Measurements from ENCODE around the gene ADPGK.

ADPGK gene

GRCh38 chr15:72797834-72798233 lies 14.3 kb upstream of the ADPGK start:
- no peak overlapping the region for H3K27ac Mint-ChIP-seq
- H3K36me3 Mint-ChIP-seq (ENCODE audit: low read depth): no peaks in the 10 kb centered on the region
- H3K9me3 Mint-ChIP-seq: no peaks in the 10 kb centered on the region
- no peak for DNase-seq
- no peak for ATAC-seq
- no peak overlapping the region for H3K4me3 Mint-ChIP-seq
- H3K4me1 Mint-ChIP-seq: peaks cover 5% of the 10 kb centered on the region
- peaks cover 34% of the 10 kb centered on the region for H3K27me3 Mint-ChIP-seq

GRCh38 chr15:72797338-72797689 lies 13.8 kb upstream of the ADPGK start:
- H3K4me1 Mint-ChIP-seq: peaks cover 5% of the 10 kb centered on the region
- no peak overlapping the region for H3K27ac Mint-ChIP-seq
- H3K36me3 Mint-ChIP-seq (ENCODE audit: low read depth): no peaks in the 10 kb centered on the region
- peak overlapping the region; percentile 64 for H3K4me3 Mint-ChIP-seq
- ATAC-seq (peak; percentile 9), DNase-seq (no peak)
- peaks cover 34% of the 10 kb centered on the region for H3K27me3 Mint-ChIP-seq
- H3K9me3 Mint-ChIP-seq: no peaks in the 10 kb centered on the region

GRCh38 chr15:72796515-72797337 lies 13.2 kb upstream of the ADPGK start:
- H3K27me3 Mint-ChIP-seq: peaks cover 34% of the 10 kb centered on the region
- peaks cover 5% of the 10 kb centered on the region for H3K4me1 Mint-ChIP-seq
- DNase-seq (peak; percentile 47), ATAC-seq (peak; percentile 83)
- no peaks in the 10 kb centered on the region for H3K9me3 Mint-ChIP-seq
- peak overlapping the region; percentile 75 for H3K4me3 Mint-ChIP-seq
- no peak overlapping the region for H3K27ac Mint-ChIP-seq
- H3K36me3 Mint-ChIP-seq (ENCODE audit: low read depth): no peaks in the 10 kb centered on the region

GRCh38 chr15:72796210-72796514 lies 12.6 kb upstream of the ADPGK start:
- peaks cover 5% of the 10 kb centered on the region for H3K4me1 Mint-ChIP-seq
- no peak overlapping the region for H3K27ac Mint-ChIP-seq
- no peak for DNase-seq
- H3K4me3 Mint-ChIP-seq: peak overlapping the region; percentile 75
- H3K9me3 Mint-ChIP-seq: no peaks in the 10 kb centered on the region
- peaks cover 30% of the 10 kb centered on the region for H3K27me3 Mint-ChIP-seq
- no peak for ATAC-seq
- H3K36me3 Mint-ChIP-seq (ENCODE audit: low read depth): no peaks in the 10 kb centered on the region

GRCh38 chr15:72793766-72794660 lies 10.5 kb upstream of the ADPGK start:
- H3K4me3 Mint-ChIP-seq: no peak overlapping the region
- no peaks in the 10 kb centered on the region for H3K36me3 Mint-ChIP-seq (ENCODE audit: low read depth)
- H3K27me3 Mint-ChIP-seq: peaks cover 18% of the 10 kb centered on the region

GRCh38 chr15:72792431-72792830 lies 8.9 kb upstream of the ADPGK start:
- ATAC-seq: no peak
- no peaks in the 10 kb centered on the region for H3K36me3 Mint-ChIP-seq (ENCODE audit: low read depth)
- H3K27ac Mint-ChIP-seq: no peak overlapping the region
- no peaks in the 10 kb centered on the region for H3K9me3 Mint-ChIP-seq
- DNase-seq: no peak
- peaks cover 13% of the 10 kb centered on the region for H3K27me3 Mint-ChIP-seq
- peaks cover 7% of the 10 kb centered on the region for H3K4me1 Mint-ChIP-seq
- H3K4me3 Mint-ChIP-seq: no peak overlapping the region

More at GRCh38 chr15:72793766-72794660, 10.5 kb upstream of the ADPGK start:
- Mint-ChIP-seq H3K4me1 (peaks cover 5% of the 10 kb centered on the region), H3K27ac (no peak overlapping the region), H3K9me3 (no peaks in the 10 kb centered on the region)
- DNase-seq: no peak
- no peak for ATAC-seq

GRCh38 chr15:72790302-72790910 lies 6.8 kb upstream of the ADPGK start:
- DNase-seq: no peak
- H3K36me3 Mint-ChIP-seq (ENCODE audit: low read depth): no peaks in the 10 kb centered on the region
- H3K9me3 Mint-ChIP-seq: no peaks in the 10 kb centered on the region
- no peak overlapping the region for H3K4me3 Mint-ChIP-seq
- peaks cover 12% of the 10 kb centered on the region for H3K4me1 Mint-ChIP-seq
- ATAC-seq: no peak
- peaks cover 4% of the 10 kb centered on the region for H3K27me3 Mint-ChIP-seq
- H3K27ac Mint-ChIP-seq: no peak overlapping the region

GRCh38 chr15:72787526-72787925 lies 4.0 kb upstream of the ADPGK start:
- ATAC-seq (no peak), DNase-seq (no peak)
- Mint-ChIP-seq H3K36me3 (ENCODE audit: low read depth) (peaks cover 5% of the 10 kb centered on the region), H3K4me3 (no peak overlapping the region), H3K27me3 (no peaks in the 10 kb centered on the region), H3K4me1 (peaks cover 33% of the 10 kb centered on the region), H3K9me3 (no peaks in the 10 kb centered on the region), H3K27ac (no peak overlapping the region)

- no peaks in the 10 kb centered on the region for H3K27me3 Mint-ChIP-seq
- no peak overlapping the region for H3K4me3 Mint-ChIP-seq
- H3K9me3 Mint-ChIP-seq: no peaks in the 10 kb centered on the region
- H3K4me1 Mint-ChIP-seq: peaks cover 37% of the 10 kb centered on the region
- DNase-seq: no peak
- H3K27ac Mint-ChIP-seq: no peak overlapping the region
- no peak for ATAC-seq
- H3K36me3 Mint-ChIP-seq (ENCODE audit: low read depth): peaks cover 9% of the 10 kb centered on the region
These were observed 3.3 kb upstream of the ADPGK start for GRCh38 chr15:72786676-72787345.

- Mint-ChIP-seq H3K4me3 (no peak overlapping the region), H3K4me1 (peaks cover 43% of the 10 kb centered on the region), H3K36me3 (ENCODE audit: low read depth) (peaks cover 15% of the 10 kb centered on the region), H3K27ac (no peak overlapping the region), H3K9me3 (no peaks in the 10 kb centered on the region), H3K27me3 (no peaks in the 10 kb centered on the region)
- DNase-seq: no peak
- ATAC-seq: no peak
These were observed 2.7 kb upstream of the ADPGK start for GRCh38 chr15:72786242-72786641.

- DNase-seq (no peak), ATAC-seq (no peak)
- Mint-ChIP-seq H3K36me3 (ENCODE audit: low read depth) (peaks cover 19% of the 10 kb centered on the region), H3K4me1 (peaks cover 47% of the 10 kb centered on the region), H3K9me3 (no peaks in the 10 kb centered on the region), H3K4me3 (no peak overlapping the region), H3K27ac (peak overlapping the region; percentile 85), H3K27me3 (no peaks in the 10 kb centered on the region)
These were observed 2.3 kb upstream of the ADPGK start for GRCh38 chr15:72785841-72786240.

- peak; percentile 51 for ATAC-seq
These were observed 1.9 kb upstream of the ADPGK start for GRCh38 chr15:72785432-72785831.

GRCh38 chr15:72784456-72784876 lies 908 bp upstream of the ADPGK start:
- Mint-ChIP-seq H3K36me3 (ENCODE audit: low read depth) (peaks cover 29% of the 10 kb centered on the region), H3K4me1 (peaks cover 60% of the 10 kb centered on the region), H3K27ac (peak overlapping the region; percentile 85), H3K9me3 (no peaks in the 10 kb centered on the region), H3K4me3 (peak overlapping the region; percentile 99), H3K27me3 (no peaks in the 10 kb centered on the region)
- no peak for DNase-seq
- ATAC-seq: peak; percentile 34

More at GRCh38 chr15:72785432-72785831, 1.9 kb upstream of the ADPGK start:
- peaks cover 21% of the 10 kb centered on the region for H3K36me3 Mint-ChIP-seq (ENCODE audit: low read depth)
- no peaks in the 10 kb centered on the region for H3K27me3 Mint-ChIP-seq
- peaks cover 50% of the 10 kb centered on the region for H3K4me1 Mint-ChIP-seq
- H3K9me3 Mint-ChIP-seq: no peaks in the 10 kb centered on the region
- H3K27ac Mint-ChIP-seq: peak overlapping the region; percentile 85
- peak overlapping the region; percentile 64 for H3K4me3 Mint-ChIP-seq
- DNase-seq: peak; percentile 61

GRCh38 chr15:72783004-72783639 lies 436 bp downstream of the ADPGK start:
- Mint-ChIP-seq H3K27ac (peak overlapping the region; percentile 98), H3K9me3 (no peaks in the 10 kb centered on the region), H3K36me3 (ENCODE audit: low read depth) (peaks cover 38% of the 10 kb centered on the region), H3K4me1 (peaks cover 66% of the 10 kb centered on the region), H3K27me3 (no peaks in the 10 kb centered on the region), H3K4me3 (peak overlapping the region; percentile 99)
- ATAC-seq (peak; percentile 22), DNase-seq (no peak)

Data from activated naive CD8-positive, alpha-beta T cell treated with anti-CD3 and anti-CD28 coated beads, Interleukin-2, amount 50 U/mL, for 24 hours (primary cell).